GM19438 (cell line): ENCODE results near the gene CACNA1F.

Experiments
- ATAC-seq: cut with Tn5 transposase; IDR thresholded peaks from one replicate; pipeline ENCODE4 v1.9.1; 2021; ENCODE audit warnings: low read depth; ENCODE audit not compliant: unreplicated experiment

Gene CACNA1F

GRCh38 chrX:49231333-49232000, 1.7 kb downstream of the CACNA1F start:
- no peak for ATAC-seq

GRCh38 chrX:49230500-49231232, 2.5 kb downstream of the CACNA1F start:
- peak; percentile 58 for ATAC-seq

- ATAC-seq, result no peak
Measured at GRCh38 chrX:49228185-49228584, 5.0 kb downstream of the CACNA1F start.

GRCh38 chrX:49227726-49228125, 5.4 kb downstream of the CACNA1F start:
- ATAC-seq, result no peak

GRCh38 chrX:49226946-49227345, 6.2 kb downstream of the CACNA1F start:
- ATAC-seq, result no peak

GRCh38 chrX:49225858-49226257, 7.3 kb downstream of the CACNA1F start:
- ATAC-seq, result no peak

GRCh38 chrX:49221868-49222267, 11.3 kb downstream of the CACNA1F start:
- ATAC-seq, result no peak

GRCh38 chrX:49220100-49220499, 13.0 kb downstream of the CACNA1F start:
- ATAC-seq, result no peak

GRCh38 chrX:49214996-49215526, 18.1 kb downstream of the CACNA1F start:
- ATAC-seq, result no peak

- no peak for ATAC-seq
Measured at GRCh38 chrX:49214416-49214815, 18.7 kb downstream of the CACNA1F start.

- ATAC-seq, result no peak
Measured at GRCh38 chrX:49212861-49213260, 20.3 kb downstream of the CACNA1F start.

- ATAC-seq, result no peak
Measured at GRCh38 chrX:49212209-49212608, 20.9 kb downstream of the CACNA1F start.

GRCh38 chrX:49211074-49211473, 22.1 kb downstream of the CACNA1F start:
- ATAC-seq, result no peak

- no peak for ATAC-seq
Measured at GRCh38 chrX:49210406-49210805, 22.7 kb downstream of the CACNA1F start.

GRCh38 chrX:49209434-49210251, 23.5 kb downstream of the CACNA1F start:
- no peak for ATAC-seq

GRCh38 chrX:49208399-49208798, 24.7 kb downstream of the CACNA1F start:
- ATAC-seq, result no peak

- no peak for ATAC-seq
Measured at GRCh38 chrX:49206543-49206942, 26.6 kb downstream of the CACNA1F start.

- ATAC-seq, result no peak
Measured at GRCh38 chrX:49205443-49205842, 27.7 kb downstream of the CACNA1F start.

- ATAC-seq, result no peak
Measured at GRCh38 chrX:49204709-49205108, 28.4 kb downstream of the CACNA1F start.

- ATAC-seq, result no peak
Measured at GRCh38 chrX:49204017-49204416, 29.1 kb downstream of the CACNA1F start.

GRCh38 chrX:49203536-49203935, 29.6 kb downstream of the CACNA1F start:
- ATAC-seq, result no peak
